HCT116 (cell line): ENCODE results near the gene FOXD1.

Experiments
- ATF3 ChIP-seq: IDR thresholded peaks from 2 replicates; pipeline ENCODE4 v1.6.1; 2012
- CBX3 ChIP-seq: IDR thresholded peaks from 2 replicates; pipeline ENCODE4 v1.6.1; 2012; ENCODE audit warnings: low read depth
- CEBPB ChIP-seq: IDR thresholded peaks from 2 replicates; pipeline ENCODE4 v1.6.1; 2012; ENCODE audit warnings: low read depth
- CTCF ChIP-seq, 3 experiments: fragments of 200-600 bp in 1 of 3; sonication (generic) in 1 of 3; IDR thresholded peaks in 2 of 3; conservative IDR thresholded peaks in 1 of 3; 2 replicates each; pipeline ENCODE4 v1.5.1; 2012 to 2017; ENCODE audit warnings: low read depth in 2 of 3, low read length in 2 of 3, antibody characterized with exemption in 1 of 3, borderline replicate concordance in 1 of 3, control low read depth in 1 of 3, mild to moderate bottlenecking in 1 of 3, mixed read lengths in 1 of 3, mixed run types in 1 of 3, moderate library complexity in 1 of 3; ENCODE audit not compliant: insufficient read depth in 1 of 3
- EGR1 ChIP-seq: IDR thresholded peaks from 2 replicates; pipeline ENCODE4 v1.6.1; 2012; ENCODE audit warnings: low read depth
- EZH2 ChIP-seq: fragments of 200-600 bp; sonication (generic); IDR thresholded peaks from 2 replicates; pipeline ENCODE4 v1.6.1; 2017; ENCODE audit warnings: antibody characterized with exemption, mixed run types
- EZH2phosphoT487 ChIP-seq: fragments of 200-600 bp; IDR thresholded peaks from 2 replicates; pipeline ENCODE4 v1.6.1; 2018; ENCODE audit warnings: antibody characterized with exemption, borderline replicate concordance
- JUND ChIP-seq: IDR thresholded peaks from 2 replicates; pipeline ENCODE4 v1.6.1; 2012
- POLR2A ChIP-seq: IDR thresholded peaks from 2 replicates; pipeline ENCODE4 v1.7.0; 2011; ENCODE audit warnings: borderline replicate concordance; ENCODE audit not compliant: insufficient read depth, insufficient read length; ENCODE audit errors: extremely low read depth
- POLR2AphosphoS5 ChIP-seq: IDR thresholded peaks from 2 replicates; pipeline ENCODE4 v1.6.1; 2011; ENCODE audit warnings: mild to moderate bottlenecking, low read depth, low read length, moderate library complexity
- REST ChIP-seq: IDR thresholded peaks from 2 replicates; pipeline ENCODE4 v1.6.1; 2012; ENCODE audit warnings: low read depth
- SRF ChIP-seq: IDR thresholded peaks from 2 replicates; pipeline ENCODE4 v1.6.1; 2012; ENCODE audit warnings: low read depth
- TF ChIP-seq, protein P1 (sequence below): IDR thresholded peaks from 2 replicates; pipeline ENCODE4 v1.6.1; 2011; ENCODE audit warnings: mild to moderate bottlenecking, low read length, moderate library complexity; ENCODE audit not compliant: insufficient replicate concordance; ENCODE audit errors: extremely low read depth

- TF ChIP-seq JUND, result no peak
- TF ChIP-seq, protein P1, sequence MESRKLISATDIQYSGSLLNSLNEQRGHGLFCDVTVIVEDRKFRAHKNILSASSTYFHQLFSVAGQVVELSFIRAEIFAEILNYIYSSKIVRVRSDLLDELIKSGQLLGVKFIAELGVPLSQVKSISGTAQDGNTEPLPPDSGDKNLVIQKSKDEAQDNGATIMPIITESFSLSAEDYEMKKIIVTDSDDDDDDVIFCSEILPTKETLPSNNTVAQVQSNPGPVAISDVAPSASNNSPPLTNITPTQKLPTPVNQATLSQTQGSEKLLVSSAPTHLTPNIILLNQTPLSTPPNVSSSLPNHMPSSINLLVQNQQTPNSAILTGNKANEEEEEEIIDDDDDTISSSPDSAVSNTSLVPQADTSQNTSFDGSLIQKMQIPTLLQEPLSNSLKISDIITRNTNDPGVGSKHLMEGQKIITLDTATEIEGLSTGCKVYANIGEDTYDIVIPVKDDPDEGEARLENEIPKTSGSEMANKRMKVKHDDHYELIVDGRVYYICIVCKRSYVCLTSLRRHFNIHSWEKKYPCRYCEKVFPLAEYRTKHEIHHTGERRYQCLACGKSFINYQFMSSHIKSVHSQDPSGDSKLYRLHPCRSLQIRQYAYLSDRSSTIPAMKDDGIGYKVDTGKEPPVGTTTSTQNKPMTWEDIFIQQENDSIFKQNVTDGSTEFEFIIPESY, result no peak
- no peak for TF ChIP-seq CTCF (IDR thresholded peaks at IDR 0.05 in 2 of 3, conservative IDR thresholded peaks at IDR 0.05 in 1 of 3; ENCODE audit: borderline replicate concordance in 1 of 3, insufficient read depth in 1 of 3, low read depth in 2 of 3, low read length in 2 of 3)
- no peak for TF ChIP-seq REST
- TF ChIP-seq ATF3, result no peak
- no peak for TF ChIP-seq SRF
- no peak for TF ChIP-seq CBX3
- TF ChIP-seq POLR2A, result no peak
- no peak for TF ChIP-seq EZH2
- TF ChIP-seq CEBPB, result no peak
- no peak for TF ChIP-seq EZH2phosphoT487
- no peak for TF ChIP-seq EGR1
- no peak for TF ChIP-seq POLR2AphosphoS5
These were observed 10.6 kb downstream of the FOXD1 start for GRCh38 chr5:73437777-73438644.
